Peyer's patch (tissue), 4 donors: ENCODE data around the gene ABLIM2. TPM values are rescaled to one million over a fixed set of nuclear protein-coding genes. Genes with fewer than 3 reads are reported as not detected.
"Not testable (repeated sequence)": the region's sequence is repeated elsewhere in the genome, so short reads cannot be mapped to it uniquely, and the experiment has no call there.

ENCODE experiments used
- DNase-seq, 3 donors: peaks; one replicate each; pipeline ENCODE4 v3.0.0-alpha.2; 2017 to 2019
- H3K27ac ChIP-seq, 4 donors: fragments of 200-600 bp; sonication (generic); one replicate each; pipeline ENCODE4 v1.5.1; 2016 to 2019
- H3K27me3 ChIP-seq, 2 donors: fragments of 200-600 bp; sonication (generic); one replicate each; pipeline ENCODE4 v1.5.1; 2019
- H3K36me3 ChIP-seq, 3 donors: fragments of 200-600 bp; sonication (generic); one replicate each; pipeline ENCODE4 v1.5.1; 2016 to 2019
- H3K4me1 ChIP-seq, 4 donors: fragments of 200-600 bp; sonication (generic); one replicate each; pipeline ENCODE4 v1.5.1; 2016 to 2019
- H3K4me3 ChIP-seq, 4 donors: fragments of 200-600 bp; sonication (generic); 1 replicate in 3 of 4; 2 replicates in 1 of 4; pipeline ENCODE4 v1.5.1; 2016 to 2019; ENCODE audit warnings: mild to moderate bottlenecking in 1 of 4
- H3K9me3 ChIP-seq, 4 donors: fragments of 200-600 bp; sonication (generic); one replicate each; pipeline ENCODE4 v1.5.1; 2016 to 2019; ENCODE audit warnings: mild to moderate bottlenecking in 1 of 4
- CTCF ChIP-seq, 6 experiments: fragments of 450-650 bp in 4 of 6; fragments of 200-600 bp in 2 of 6; sonication (generic) in 1 of 6; IDR thresholded peaks; one replicate each; pipeline ENCODE4 v1.5.1; 2017 to 2019; ENCODE audit warnings: antibody characterized with exemption in 6 of 6, mild to moderate bottlenecking in 3 of 6, moderate library complexity in 1 of 6
- POLR2A ChIP-seq, 2 donors: fragments of 450-650 bp; IDR thresholded peaks; one replicate each; pipeline ENCODE4 v1.5.1; 2017; ENCODE audit warnings: antibody characterized with exemption in 2 of 2, mild to moderate bottlenecking in 2 of 2, moderate library complexity in 2 of 2
- small RNA-seq, 2 donors: library from RNA; depleted of rRNA; stranded (forward); fragments of <200 nt; gene quantifications; one replicate each; pipeline ENCODE3, GENCODE V24; 2016
- total RNA-seq, 4 donors: library from RNA; depleted of rRNA; stranded (reverse); fragments of >200 nt; gene quantifications; one replicate each; pipeline ENCODE4 v1.1.0, GENCODE V29; 2016

ABLIM2 gene
- total RNA-seq, 4 donors from 2014 or later: 9.0 to 24.2 (median 11.7) TPM

- Histone ChIP-seq H3K27me3 (no peaks in the 10 kb centered on the region), H3K9me3 (no peaks in the 10 kb centered on the region), H3K4me3 (no peak overlapping the region), H3K36me3 (no peaks in the 10 kb centered on the region), H3K27ac (no peak overlapping the region), H3K4me1 (peaks cover 0 to 10% (median 0%) of the 10 kb centered on the region in 4 donors)
- TF ChIP-seq CTCF (IDR thresholded peaks at IDR 0.05) (no peak), POLR2A (IDR thresholded peaks at IDR 0.05) (no peak)
- DNase-seq: no peak
Observed at GRCh38 chr4:7922466-7922865, 236.1 kb downstream of the ABLIM2 start.

GRCh38 chr4:7918981-7919380 lies 239.6 kb downstream of the ABLIM2 start:
- peaks cover 0 to 7% (median 0%) of the 10 kb centered on the region in 4 donors for H3K4me1 ChIP-seq
- no peak for DNase-seq
- no peak overlapping the region for H3K27ac ChIP-seq
- no peak for TF ChIP-seq CTCF (IDR thresholded peaks at IDR 0.05)
- no peak for TF ChIP-seq POLR2A (IDR thresholded peaks at IDR 0.05)
- H3K9me3 ChIP-seq: no peaks in the 10 kb centered on the region
- no peaks in the 10 kb centered on the region for H3K36me3 ChIP-seq
- no peak overlapping the region for H3K4me3 ChIP-seq
- H3K27me3 ChIP-seq: no peaks in the 10 kb centered on the region

- H3K4me1 ChIP-seq, H3K27ac ChIP-seq, H3K36me3 ChIP-seq, H3K9me3 ChIP-seq, H3K27me3 ChIP-seq, DNase-seq, H3K4me3 ChIP-seq: not testable (repeated sequence)
Observed at GRCh38 chr4:7918187-7918586, 240.4 kb downstream of the ABLIM2 start.

GRCh38 chr4:7917669-7918068 lies 240.9 kb downstream of the ABLIM2 start:
- Histone ChIP-seq H3K36me3 (no peaks in the 10 kb centered on the region), H3K4me1 (peaks cover 0 to 7% (median 0%) of the 10 kb centered on the region in 4 donors), H3K9me3 (no peaks in the 10 kb centered on the region), H3K27me3 (no peaks in the 10 kb centered on the region), H3K27ac (no peak overlapping the region), H3K4me3 (no peak overlapping the region)
- no peak for DNase-seq
- TF ChIP-seq CTCF (IDR thresholded peaks at IDR 0.05) (no peak), POLR2A (IDR thresholded peaks at IDR 0.05) (no peak)

GRCh38 chr4:7915875-7916242 lies 242.8 kb downstream of the ABLIM2 start:
- H3K36me3 ChIP-seq: no peaks in the 10 kb centered on the region
- H3K9me3 ChIP-seq: no peaks in the 10 kb centered on the region
- no peak for TF ChIP-seq POLR2A (IDR thresholded peaks at IDR 0.05)
- TF ChIP-seq CTCF (IDR thresholded peaks at IDR 0.05): no peak
- H3K4me1 ChIP-seq: peaks cover 0 to 12% (median 0%) of the 10 kb centered on the region in 4 donors
- no peak overlapping the region for H3K4me3 ChIP-seq
- no peaks in the 10 kb centered on the region for H3K27me3 ChIP-seq
- no peak overlapping the region for H3K27ac ChIP-seq
- no peak for DNase-seq

Small RNAs within 50 kb of the gene (small RNA-seq; reads per million reads assigned to genes)
- 0.12 to 1.7 reads per million in 2 donors for gene MIR95

Other genes starting within 250 kb of the ABLIM2 start
- 10 to 100 TPM; 15.8 to 42.9 (median 31.3) TPM for gene AFAP1, start 219.0 kb downstream of the ABLIM2 start, total RNA-seq
- gene SH3TC1, start 40.5 kb upstream of the ABLIM2 start, total RNA-seq: 10 to 100 TPM in 2 of 4 donors, 1 to 10 TPM in 2; 4.2 to 88.3 (median 11.8) TPM
- gene HTRA3, start 110.9 kb upstream of the ABLIM2 start, total RNA-seq: 10 to 100 TPM in 1 of 4 donors, 1 to 10 TPM in 3; 3.3 to 43.7 (median 7.9) TPM